HepG2 (cell line): ENCODE results near the gene PRIM2.
"Not testable (repeated sequence)": the region's sequence is repeated elsewhere in the genome, so short reads cannot be mapped to it uniquely, and the experiment has no call there.

Experiments
- RFX5 ChIP-seq: IDR thresholded peaks from 2 replicates; pipeline ENCODE4 v1.6.1; 2011; ENCODE audit warnings: low read depth, low read length, improper control_type of control experiment
- ZGPAT ChIP-seq: IDR thresholded peaks from 2 replicates; pipeline ENCODE4 v1.6.1; 2016; ENCODE audit warnings: mild to moderate bottlenecking
- ZNF335 ChIP-seq: sonication (generic); formaldehyde crosslinking; IDR thresholded peaks from 2 replicates; pipeline ENCODE4 v1.4.0; 2020; ENCODE audit warnings: missing genetic modification reagents
- ZNF776 ChIP-seq: sonication (generic); formaldehyde crosslinking; IDR thresholded peaks from 2 replicates; pipeline ENCODE4 v1.4.0; 2020; ENCODE audit warnings: mild to moderate bottlenecking, missing genetic modification reagents

GRCh38 chr6:57668108-57668507 lies 350.7 kb downstream of the PRIM2 start:
- TF ChIP-seq ZNF335 (CRISPR knock-in tag); ZNF776 (CRISPR knock-in tag); ZGPAT (CRISPR knock-in tag); RFX5: not testable (repeated sequence)
